ENCODE data around the gene CPE.
A peak's percentile ranks its signal among the peaks of the same experiment; 100 is the strongest.

The CPE gene

DNA sequence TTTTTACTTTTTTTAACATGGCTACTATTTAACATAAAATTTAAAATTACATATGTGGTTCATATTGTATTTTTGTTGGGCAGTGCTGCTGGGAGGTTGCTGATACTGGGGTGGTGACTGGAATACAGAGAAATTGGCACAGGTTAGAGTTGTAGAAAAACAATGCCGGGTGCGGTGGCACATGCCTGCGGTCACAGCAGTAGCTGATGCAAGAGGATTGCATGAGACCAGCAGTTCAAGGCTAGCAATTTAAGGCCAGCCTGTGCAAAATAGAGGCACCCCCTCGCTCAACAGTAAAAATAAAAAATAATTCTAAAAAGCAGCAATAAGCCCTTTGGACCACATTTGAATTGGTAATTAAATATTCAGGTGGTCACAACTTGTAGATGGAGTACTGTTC is 11.8 kb upstream of the CPE start:
- DNase-seq = no peak

- DNase-seq = no peak
Measured at GRCh38 chr4:165368114-165368513, 10.7 kb upstream of the CPE start.

GRCh38 chr4:165368567-165368966 is 10.2 kb upstream of the CPE start:
- DNase-seq = no peak

DNA sequence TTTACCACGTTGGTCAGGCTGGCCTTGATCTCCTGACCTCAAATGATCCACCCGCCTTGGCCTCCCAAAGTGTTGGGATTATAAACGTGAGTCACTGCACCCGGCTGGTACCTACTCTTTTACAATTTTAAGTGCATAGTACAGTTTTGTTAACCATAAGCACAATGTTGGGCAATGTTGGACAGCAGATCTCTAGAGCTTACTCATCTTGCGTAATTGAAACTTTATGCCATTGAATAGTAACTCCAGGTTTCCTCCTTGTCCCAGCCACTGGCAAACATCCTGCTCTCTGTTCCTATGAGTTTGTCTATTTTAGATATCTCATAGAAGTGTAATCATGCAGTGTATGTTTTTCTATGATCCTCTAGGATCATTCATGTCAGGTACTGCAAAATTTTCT is 9.3 kb upstream of the CPE start:
- no peak for DNase-seq

DNA sequence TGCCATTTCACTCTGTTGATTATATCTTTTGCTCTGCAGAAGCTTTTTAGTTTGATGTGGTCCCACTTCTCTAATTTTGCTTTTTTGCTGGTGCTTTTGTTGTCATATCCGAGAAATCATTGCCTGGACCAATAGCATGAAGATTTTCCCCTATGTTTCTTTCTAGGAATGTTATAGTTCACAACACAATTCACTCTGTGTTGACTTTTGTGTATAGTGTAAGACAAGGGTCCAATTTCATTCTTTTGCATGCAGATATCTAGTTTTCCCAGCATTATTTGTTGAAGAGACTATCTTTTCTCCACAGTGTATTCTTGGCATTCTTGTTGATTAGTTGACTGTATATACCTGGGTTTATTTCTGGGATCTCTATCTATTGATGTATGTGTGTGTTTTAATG is 8.3 kb upstream of the CPE start:
- no peak for DNase-seq

DNA sequence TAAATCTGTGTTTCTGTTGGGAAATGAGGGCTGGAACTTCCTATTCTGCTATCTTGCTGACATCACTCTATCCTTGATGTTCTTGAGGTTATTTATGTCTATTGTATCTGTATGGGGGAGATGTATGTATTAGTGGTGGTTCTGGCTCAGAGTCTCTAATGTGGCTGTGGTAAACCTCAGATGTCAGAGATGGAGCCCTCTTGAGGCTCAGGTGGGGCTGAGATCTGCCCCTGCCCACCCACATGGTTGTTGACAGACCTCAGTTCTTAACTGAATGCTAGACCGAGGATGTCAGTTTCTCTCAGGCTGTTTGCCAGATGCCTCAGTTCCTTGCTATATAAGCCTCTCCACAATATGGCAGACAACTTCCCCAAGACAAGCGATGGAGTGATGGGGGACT is 3.3 kb upstream of the CPE start:
- DNase-seq = no peak

DNA sequence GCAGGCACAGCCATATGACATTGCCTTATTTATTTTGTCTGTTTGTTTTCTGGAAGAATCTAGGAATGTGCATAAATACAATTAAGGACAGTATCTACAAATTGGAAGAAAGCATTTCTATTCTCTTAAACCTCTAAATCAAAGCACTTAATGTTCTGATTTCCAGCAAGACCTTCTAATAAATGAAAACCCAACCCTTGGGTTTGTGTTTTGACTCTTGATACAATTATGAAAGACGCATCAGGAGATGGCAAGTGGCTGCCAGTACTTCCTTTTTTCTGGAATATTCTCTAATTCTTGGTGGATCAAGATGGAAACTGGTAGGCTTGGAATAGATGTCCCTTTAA is 437 bp upstream of the CPE start:
- no peak for DNase-seq

DNA sequence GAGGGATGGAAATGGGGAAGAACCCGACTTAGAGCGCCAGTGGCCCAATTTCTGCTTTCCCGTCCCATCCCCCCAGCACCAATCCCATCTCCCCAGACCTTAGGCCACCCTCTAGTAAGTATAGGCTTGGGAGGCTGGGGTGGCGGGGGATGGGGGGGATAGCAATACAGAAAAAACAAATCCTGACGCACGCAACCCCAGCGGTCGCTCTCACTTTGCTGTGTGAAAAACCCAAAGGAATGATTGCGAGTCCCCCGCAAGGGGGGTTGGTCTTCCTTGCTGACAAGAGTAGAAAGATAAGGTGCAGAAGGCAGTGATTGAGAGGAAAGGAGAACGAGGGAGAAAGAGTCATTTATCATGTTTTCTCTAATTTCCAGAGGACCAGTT is 863 bp downstream of the CPE start:
- DNase-seq = no peak

DNA sequence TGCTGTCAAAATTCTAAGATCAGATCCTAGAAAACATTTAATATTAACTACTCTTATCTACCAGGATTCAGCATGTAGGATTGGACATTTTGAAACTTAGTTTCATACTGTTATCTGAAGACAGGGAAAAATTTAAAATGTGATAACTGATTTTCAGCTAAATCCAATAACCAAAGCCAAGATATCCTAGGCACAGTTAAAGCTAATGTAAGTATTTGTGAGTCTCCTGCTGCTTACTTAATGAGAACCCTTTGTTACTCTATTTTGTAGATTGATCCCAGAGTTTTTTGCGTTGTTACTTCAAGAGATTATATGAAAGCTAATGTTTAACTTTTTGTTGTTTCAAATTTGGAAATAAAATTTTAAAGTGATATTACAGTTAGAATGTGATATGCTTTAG is 2.0 kb downstream of the CPE start:
- no peak for DNase-seq

GRCh38 chr4:165381821-165382373 is 3.1 kb downstream of the CPE start:
- DNase-seq = no peak

DNA sequence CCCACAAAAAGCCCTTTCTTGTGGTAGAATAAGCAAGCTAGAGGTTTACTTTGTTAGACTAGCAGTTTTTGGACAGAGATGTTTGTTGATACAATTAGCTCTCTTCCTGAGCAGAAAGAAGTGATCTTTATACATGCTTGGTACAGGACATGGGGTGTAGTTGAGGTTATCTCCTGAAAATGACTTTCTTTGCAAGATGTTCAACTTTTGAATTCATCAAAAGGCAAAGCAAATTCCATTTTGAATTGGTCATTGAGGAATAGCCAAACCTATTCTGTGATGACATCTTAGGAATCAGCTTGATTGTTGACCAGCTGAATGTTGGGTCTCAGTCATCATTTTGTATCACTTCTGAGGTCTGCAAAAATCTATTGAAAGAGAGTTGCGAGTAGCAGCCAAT is 3.8 kb downstream of the CPE start:
- no peak for DNase-seq

DNA sequence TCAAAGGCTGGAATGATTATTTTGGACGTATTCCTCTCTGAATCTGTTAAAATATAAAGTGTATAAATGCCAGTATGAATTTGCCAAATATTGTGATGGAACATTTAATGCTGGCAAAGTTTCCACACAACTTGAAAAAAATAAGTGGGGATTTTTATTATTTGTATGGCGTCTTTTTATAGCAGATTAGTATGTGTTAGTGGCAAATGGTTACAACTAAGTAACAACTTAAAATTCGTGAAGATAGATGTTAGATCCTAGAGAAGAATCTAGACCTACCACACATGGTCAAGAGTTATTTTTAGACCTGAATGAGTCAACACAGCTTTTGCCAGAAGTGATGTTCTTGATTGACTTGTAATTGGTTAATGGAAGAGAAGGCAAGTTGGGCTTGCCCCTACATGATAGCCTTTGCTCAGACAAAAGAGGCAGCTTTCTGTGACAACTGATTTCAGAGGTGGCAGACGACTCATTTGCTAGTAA is 4.8 kb downstream of the CPE start:
- no peak for DNase-seq

DNA sequence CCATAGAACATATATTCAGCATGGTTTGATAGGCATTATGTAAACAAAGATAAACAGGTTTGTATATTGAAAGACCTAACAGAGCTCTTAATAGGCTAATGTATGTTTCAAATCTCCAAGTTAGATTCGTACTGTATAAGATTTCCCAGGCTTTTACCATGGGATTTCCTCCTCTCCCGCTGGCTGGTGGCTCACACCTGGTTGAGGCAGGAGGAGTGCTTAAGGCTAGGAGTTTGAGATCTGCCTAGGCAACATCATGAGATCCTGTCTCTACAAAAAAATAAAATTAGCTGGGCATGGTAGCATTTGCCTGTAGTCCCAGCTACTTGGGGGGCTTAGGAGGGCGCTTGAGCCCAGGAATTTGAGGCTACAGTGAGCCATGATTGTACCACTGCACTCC is 5.4 kb downstream of the CPE start:
- DNase-seq = no peak

- peak; percentile 18 for DNase-seq
Measured at GRCh38 chr4:165384598-165384997, 5.8 kb downstream of the CPE start.

DNA sequence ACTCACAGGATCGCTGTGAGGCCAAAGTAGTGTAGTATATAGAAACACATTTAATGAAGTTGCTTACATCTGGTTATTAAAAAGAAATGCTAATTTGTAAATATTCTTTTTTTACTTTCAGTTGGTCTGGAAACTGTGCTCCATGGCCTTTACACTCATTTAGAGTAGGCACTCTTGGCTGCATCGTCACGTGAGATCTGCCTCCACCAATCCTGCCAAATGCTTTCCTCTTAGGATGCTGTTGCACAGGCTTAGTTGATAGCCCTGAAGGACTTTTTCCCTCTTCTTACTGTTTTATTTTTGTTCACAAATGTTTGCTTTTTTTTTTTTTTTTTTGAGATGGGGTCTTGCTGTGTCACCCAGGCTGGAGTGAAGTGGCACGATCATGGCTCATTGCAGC is 6.3 kb downstream of the CPE start:
- DNase-seq = no peak

DNA sequence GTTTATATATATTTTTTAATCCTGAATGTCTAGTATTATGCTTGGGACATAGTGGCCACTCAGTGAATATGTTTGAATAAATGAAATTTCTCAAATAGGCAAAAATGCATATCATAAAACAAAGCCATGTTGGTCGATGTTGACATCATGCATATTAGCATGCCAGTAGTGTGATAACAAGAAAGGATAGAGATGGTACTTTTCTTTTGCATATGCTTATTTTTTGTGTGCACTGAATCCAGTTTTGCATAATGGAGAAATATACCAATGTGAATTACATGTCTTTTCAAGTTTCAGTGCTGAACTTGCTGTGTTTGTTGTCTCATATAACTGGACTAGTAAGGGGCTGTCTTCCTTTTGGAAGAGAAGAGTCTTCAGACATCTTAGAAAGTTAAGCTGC is 7.5 kb downstream of the CPE start:
- DNase-seq = no peak

DNA sequence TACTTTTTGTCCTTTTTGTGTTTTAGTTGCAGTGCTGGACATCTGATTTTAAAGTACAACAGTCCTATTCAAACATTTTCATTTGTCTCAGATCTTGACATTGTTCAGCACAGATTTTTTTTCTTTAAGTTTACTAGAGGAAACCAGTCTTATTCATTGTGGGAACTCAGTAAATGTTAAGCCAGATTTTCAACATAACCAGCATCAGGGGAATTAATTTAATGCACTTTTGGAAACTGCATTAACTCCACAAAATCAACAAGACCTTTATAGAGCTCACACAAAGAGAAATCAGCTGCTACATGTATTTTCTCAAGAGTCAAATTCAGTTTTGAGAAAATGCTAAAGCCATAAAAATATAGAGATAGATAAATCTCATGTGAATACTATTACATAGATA is 9.9 kb downstream of the CPE start:
- no peak for DNase-seq

DNA sequence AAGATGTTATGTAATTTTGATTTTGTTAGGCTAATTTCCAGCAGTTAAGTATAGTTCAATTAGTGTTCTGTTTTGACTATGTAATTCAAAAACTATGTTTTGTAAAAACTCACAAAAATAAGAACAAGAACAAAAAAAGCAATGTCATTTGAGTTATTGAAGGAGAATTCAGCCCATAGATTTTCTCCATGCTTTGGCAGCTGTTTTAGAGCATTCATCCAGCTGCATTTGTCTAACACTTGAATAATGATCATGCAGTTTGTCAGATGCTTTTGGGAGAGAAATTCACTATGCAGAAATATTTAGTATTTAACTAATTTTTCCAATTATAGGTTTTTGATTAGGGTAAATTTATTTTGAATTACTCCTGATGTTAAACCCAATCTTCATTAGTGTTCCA is 14.2 kb downstream of the CPE start:
- DNase-seq = no peak

DNA sequence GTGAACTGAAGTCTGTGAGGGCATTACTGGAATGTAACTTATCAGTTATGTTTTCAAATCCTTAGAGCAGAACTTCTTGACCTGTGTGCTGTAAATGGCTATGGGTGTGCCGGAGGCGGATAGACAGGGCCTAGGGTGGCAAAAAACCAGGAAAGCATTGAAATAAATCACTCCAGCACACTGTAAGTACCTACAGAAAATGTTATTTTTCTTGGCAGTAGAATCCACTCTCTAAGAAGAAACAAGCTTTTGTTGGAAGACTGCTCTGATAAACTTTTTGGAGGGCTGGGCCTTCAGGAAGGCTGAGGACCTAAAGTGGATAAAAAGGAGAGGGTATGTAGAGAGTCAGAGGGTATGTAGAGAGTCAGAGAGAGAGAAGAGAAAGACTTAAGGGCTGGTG is 14.9 kb downstream of the CPE start:
- DNase-seq = no peak

DNA sequence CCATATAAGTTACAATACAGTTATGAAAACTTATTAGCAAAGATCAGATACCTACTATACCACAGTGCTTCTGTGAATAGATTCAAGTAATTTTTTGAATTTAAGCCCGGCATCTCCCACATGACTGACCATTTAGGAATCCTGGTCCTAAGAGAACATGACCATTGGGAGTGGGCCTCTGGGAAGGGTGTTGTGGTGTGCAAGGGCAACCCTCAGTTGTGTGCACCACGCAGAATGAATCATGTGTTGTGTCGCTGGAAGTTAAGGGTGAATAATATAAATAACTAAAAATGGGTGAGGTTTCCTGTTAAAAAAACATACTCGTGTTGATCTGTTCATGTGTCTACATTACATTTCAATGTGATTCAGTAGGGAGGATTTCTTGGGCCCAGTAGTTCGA is 15.5 kb downstream of the CPE start:
- no peak for DNase-seq

DNA sequence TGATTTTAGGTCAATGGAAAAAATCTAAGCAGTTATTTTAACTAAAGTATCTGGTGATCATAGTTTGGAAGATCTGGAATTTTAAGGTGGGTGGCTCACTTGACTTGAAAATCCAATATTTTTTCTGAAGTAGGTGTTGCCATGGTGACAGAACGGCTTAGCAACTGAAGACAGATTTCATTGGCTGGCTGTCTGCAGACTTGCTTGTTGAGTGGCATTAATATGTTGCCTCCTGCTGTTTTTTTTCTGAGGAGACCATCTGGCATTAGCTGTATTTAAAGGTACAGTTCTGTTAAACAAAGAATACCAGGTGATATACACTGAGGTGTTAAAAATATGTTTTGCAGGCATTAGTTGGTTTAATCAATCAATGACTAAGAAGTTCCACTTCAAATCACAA is 19.8 kb downstream of the CPE start:
- no peak for DNase-seq

DNA sequence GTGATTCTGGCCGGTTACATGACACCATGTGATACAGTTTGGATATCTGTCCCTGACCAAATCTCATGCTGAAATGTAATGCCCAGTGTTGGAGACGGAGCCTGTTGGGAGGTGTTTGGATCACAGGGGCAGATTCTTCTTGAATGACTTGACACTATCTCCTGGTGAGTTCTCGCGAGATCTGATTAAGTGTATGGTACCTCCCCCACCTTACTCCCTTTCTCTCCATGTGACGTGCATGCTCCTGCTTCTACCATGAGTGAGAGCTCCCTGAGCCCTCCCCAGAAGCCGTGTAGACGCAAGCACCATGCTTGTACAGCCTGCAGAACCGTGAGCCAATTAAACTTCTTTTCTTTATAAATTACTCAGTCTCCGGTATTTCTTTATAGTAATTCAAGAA is 23.6 kb downstream of the CPE start:
- no peak for DNase-seq

GRCh38 chr4:165403048-165403447 is 24.2 kb downstream of the CPE start:
- DNase-seq = no peak

DNA sequence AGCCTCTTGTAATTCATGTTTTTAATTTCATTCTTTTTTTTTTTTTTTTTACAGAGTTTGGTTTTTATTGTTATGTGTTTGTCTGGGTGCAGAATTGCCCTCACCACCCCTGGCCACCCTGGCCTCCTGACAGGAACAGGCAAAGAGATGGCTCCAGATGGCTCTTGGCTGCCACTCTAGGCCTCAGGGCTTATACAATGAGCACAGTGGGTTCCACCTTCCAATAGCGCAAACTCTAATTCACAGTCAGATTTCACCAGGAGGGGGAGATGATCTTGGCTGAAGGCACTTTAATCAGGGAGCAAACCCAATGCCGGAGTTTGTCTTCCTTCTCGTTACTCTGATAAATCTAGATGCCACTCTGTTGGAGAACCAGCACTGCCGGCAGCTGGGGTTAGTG is 24.8 kb downstream of the CPE start:
- no peak for DNase-seq

DNA sequence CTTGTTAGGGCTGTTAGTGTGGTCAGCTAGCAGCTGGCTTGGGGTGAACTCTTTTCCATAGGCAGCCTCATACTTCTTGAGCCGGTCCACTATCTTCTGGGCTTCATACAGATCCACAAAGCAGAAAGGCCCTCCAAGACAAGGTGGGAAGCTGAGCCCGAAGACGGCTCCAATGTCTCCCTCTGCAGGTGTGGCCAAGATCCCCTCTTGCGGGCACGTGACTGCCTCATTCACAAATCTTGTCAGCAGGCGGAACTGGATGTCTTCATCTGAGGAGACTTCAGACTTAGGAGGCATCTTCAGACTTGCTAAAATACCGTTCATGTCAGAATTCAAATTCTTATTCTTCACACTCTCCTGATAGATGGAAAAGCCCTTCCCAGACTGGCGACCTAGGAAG is 25.3 kb downstream of the CPE start:
- DNase-seq = no peak

- DNase-seq = no peak
Measured at GRCh38 chr4:165404696-165405095, 25.9 kb downstream of the CPE start.
